22Rv1 (cell line): ENCODE measurements around the gene ZNF717.
"Not testable (repeated sequence)": the region's sequence is repeated elsewhere in the genome, so short reads cannot be mapped to it uniquely, and the experiment has no call there.

Source experiments
- CTCF ChIP-seq: fragments of 450-650 bp; IDR thresholded peaks from 2 replicates; pipeline ENCODE4 v1.5.1; 2017; ENCODE audit warnings: mild to moderate bottlenecking
- ZFX ChIP-seq: fragments of 450-650 bp; IDR thresholded peaks from 2 replicates; pipeline ENCODE4 v1.6.1; 2017; ENCODE audit warnings: antibody characterized with exemption, borderline replicate concordance

- not testable (repeated sequence) for TF ChIP-seq CTCF, ZFX
These were observed 13.7 kb downstream of the ZNF717 start for GRCh38 chr3:75771631-75772030.
